CD4-positive, alpha-beta T cell treated with Interleukin-6 at 100 ng/mL for 8 hours (primary cell): ENCODE data around the gene BLOC1S3.

Experiments used
- DNase-seq: peaks from one replicate; pipeline ENCODE4 v3.0.0-alpha.2; 2020; ENCODE audit warnings: mixed read lengths, low spot score

BLOC1S3 gene, protein sequence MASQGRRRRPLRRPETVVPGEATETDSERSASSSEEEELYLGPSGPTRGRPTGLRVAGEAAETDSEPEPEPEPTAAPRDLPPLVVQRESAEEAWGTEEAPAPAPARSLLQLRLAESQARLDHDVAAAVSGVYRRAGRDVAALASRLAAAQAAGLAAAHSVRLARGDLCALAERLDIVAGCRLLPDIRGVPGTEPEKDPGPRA

DNA sequence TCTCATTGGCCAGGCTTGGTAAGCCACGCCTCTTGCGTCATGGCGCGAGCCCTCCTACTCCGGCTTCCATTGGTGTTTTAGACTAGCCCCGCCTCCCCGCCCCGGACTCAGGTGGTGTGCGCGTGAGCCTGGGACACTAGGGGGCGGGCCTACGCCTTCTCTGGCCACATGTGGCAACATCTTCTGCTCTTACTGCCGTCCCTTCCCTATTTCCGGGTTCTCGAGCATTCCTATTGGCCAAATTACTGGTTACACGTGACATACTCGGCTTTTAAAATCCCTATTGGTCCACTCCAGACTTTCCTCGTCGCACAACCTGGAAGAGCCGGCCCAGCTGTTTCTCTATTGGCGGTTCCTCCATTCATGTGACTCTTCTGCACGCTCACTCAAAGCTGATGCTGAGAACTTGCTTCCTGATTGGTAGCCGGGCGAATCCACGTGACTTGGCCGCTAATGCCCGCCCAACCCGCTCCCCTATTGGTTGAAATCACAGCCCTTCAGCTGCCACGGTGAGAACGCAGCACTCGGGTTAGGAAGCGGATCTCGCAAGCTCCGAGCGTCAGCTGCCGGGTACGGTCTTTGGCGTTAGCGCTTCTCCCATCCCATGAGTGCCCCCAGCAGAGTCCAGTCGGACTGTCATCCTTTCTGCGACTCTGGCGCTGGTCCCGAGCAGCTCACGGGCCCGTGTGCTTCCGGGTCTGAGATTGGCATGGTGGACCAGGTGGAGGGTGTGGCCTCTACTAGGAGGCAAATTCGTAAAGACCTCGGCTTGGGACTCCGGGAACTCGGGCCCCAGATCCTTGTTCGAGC is at the start of gene BLOC1S3:
BLOC1S3 (plus strand) TSS at position 523 of the 810 bp plus-strand sequence. CDS start 513 bp downstream, outside the sequence.
- peak; percentile 100 for DNase-seq

DNA sequence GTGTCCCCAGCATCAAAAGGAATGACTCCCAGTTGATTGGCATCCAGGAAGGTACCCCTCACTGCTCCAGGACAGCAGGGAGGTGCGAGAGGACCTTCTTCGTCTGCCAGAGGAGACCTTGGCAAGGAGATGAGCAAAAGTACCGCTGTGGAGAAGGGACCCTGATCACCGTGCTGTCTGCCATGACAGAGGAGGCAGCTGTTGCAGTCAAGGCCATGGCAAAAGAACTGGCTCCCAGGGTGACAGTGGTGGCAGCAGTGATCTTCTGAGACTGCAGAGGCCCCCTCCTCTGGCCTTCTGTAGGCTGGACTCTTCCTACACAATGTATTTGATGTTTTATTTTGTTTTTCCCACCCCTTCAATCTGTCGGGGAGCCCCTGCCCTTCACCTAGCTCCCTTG is 49.8 kb upstream of the BLOC1S3 start:
- DNase-seq: no peak

- no peak for DNase-seq
Measured at GRCh38 chr19:45130236-45130635, 48.3 kb upstream of the BLOC1S3 start.

- DNase-seq: no peak
Measured at GRCh38 chr19:45130888-45131615, 47.5 kb upstream of the BLOC1S3 start.

GRCh38 chr19:45133661-45134060 is 44.9 kb upstream of the BLOC1S3 start:
- no peak for DNase-seq

GRCh38 chr19:45135176-45135885 is 43.3 kb upstream of the BLOC1S3 start:
- no peak for DNase-seq

- no peak for DNase-seq
Measured at GRCh38 chr19:45136507-45137178, 41.9 kb upstream of the BLOC1S3 start.

DNA sequence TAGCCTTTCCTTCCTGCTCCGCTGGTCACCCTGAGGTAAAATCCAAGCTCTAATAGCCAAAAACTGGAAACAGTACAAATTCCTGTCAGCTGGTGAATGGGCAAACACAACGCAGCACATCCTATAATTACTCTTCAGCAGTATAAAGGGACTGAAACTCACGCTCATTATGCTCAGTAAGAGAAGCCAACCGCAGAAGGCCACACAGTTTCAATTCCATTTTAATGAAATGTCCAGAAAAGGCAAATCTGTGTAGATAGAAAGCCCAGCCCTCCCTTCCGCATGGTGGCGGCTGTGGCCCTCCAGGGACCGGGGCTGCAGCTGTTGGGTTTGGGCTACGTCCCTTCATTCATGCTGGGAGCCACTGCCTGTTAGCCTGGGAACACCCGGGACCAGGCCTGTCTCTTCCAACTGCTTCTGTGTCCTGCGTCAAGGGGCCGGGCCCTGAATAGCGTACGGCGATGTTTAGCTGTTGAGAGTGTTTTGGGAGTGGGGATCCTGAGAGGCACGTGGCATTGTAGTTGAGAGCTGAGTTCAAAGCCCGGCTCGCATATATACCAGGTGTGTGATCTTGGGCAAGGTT is 41.3 kb upstream of the BLOC1S3 start:
- no peak for DNase-seq

DNA sequence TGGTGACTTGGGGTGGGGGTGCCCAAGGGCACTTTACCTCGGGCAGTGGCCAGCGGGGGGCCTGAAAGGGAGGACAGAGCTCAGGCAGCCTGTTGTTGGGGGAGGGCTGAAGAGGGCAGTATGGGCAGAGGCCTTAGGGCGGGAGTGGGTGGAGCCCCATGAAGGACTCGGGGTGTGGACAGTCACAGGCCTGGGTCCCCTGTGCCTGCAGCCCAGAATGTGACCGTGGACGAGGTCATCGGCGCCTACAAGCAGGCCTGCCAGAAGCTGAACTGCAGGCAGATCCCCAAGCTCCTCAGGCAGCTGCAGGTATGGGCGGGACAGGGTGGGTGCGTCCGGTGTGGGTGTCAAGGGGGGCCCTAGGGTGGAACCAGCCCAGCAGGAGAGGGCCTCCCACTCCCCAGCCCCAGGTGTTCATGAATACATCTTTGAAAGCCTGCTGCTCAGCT is 40.3 kb upstream of the BLOC1S3 start:
- no peak for DNase-seq

- DNase-seq: no peak
Measured at GRCh38 chr19:45139286-45140143, 39.1 kb upstream of the BLOC1S3 start.

DNA sequence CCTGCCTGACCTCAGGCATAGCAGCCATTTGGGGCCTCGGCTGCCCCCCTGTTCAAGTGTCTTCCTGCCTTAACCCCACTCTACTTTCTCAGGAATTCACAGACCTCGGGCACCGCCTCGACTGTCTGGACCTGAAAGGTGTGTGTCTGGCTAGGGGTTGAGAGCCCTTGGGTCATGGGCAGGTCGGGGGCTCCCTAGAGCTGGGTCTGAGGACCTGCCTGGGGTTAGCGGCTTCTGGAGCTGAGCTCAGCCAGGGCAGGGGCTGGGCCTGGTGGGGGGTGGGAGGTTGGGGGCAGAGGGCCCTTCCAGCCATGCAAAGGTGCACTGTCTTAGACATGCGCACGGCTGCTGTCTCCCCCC is 38.5 kb upstream of the BLOC1S3 start:
- no peak for DNase-seq

- DNase-seq: no peak
Measured at GRCh38 chr19:45140533-45140932, 38.1 kb upstream of the BLOC1S3 start.

- DNase-seq: no peak
Measured at GRCh38 chr19:45141203-45141900, 37.2 kb upstream of the BLOC1S3 start.

- no peak for DNase-seq
Measured at GRCh38 chr19:45142016-45142725, 36.4 kb upstream of the BLOC1S3 start.

DNA sequence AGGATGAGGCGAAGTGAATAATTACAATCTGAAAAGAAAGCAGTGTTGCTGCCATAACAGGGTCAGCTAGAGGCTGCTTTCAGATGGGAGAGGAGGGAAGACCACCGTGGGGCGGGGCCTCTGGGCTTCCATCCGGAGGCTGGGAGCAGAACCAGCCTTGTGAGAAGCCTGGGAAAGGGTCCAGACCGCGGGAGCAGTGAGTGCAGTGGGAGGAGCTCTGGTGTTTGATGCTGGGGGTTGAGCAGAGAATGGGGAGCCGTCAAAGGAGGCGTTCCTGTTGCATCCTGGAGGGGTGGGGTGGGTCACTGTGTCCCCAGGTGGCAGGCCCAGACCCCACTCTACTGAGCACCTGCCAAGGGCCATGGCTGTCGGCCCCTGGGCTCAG is 35.9 kb upstream of the BLOC1S3 start:
- no peak for DNase-seq

DNA sequence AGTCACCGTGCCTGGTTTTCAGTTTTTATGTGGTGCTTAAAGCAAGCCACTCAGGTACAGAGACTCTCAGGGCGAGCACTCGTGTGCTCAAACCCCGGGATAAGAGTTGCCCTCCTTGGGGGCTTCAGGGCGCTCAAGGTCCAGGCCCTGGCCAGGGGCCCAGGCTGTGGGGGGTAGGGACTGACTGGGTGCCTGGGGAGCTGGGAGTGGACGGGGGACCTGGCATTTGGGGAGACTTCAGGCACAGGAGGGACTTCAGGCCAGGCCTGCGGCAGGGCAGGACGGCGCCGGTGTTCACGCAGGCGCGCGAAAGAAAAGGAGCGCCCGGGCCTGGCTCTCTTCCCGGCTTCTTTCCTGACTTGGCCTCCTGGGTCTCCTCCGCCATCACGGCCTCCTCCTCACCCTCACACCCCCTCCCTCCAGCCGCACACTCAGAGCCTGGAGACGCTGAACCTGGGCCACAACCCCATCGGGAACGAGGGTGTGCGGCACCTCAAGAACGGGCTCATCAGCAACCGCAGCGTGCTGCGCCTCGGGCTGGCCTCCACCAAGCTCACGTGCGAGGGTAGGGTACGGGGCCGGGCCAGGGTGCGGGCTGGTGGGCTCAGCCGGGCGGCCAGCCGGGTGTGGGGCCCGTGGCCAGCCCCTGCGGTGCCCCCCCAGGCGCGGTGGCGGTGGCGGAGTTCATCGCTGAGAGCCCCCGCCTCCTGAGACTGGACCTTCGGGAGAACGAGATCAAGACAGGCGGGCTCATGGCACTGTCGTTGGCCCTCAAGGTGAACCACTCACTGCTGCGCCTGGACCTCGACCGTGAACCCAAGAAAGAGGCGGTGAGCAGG is 33.9 kb upstream of the BLOC1S3 start:
- no peak for DNase-seq

GRCh38 chr19:45145270-45146189 is 33.1 kb upstream of the BLOC1S3 start:
- no peak for DNase-seq
